ENCODE measurements around the gene KIR3DL2.

- TF ChIP-seq CTCF (IDR thresholded peaks at IDR 0.05) (no peak), EP300 (IDR thresholded peaks at IDR 0.05) (no peak)
Measured at GRCh38 chr19:54906819-54907218, 56.6 kb downstream of the KIR3DL2 start.
